Transverse colon (tissue), 4 donors: Measurements from ENCODE around the gene GPR34.

ENCODE experiments used
- EP300 ChIP-seq: sonication (generic); formaldehyde crosslinking; IDR thresholded peaks from one replicate; pipeline ENCODE4 v1.6.1; 2017; ENCODE audit warnings: antibody characterized with exemption, low read depth
- POLR2AphosphoS5 ChIP-seq, 3 donors: sonication (generic); formaldehyde crosslinking; IDR thresholded peaks; one replicate each; pipeline ENCODE4 v1.6.1; 2016; ENCODE audit warnings: antibody characterized with exemption in 3 of 3
- TF ChIP-seq, protein P1 (sequence below), 5 experiments: fragments of 200-600 bp in 3 of 5; fragments of 450-650 bp in 2 of 5; sonication (generic) in 3 of 5; IDR thresholded peaks; 1 replicate in 2 of 5; 2 replicates in 3 of 5; pipeline ENCODE4 v1.5.1; 2016 to 2017; ENCODE audit warnings: antibody characterized with exemption in 5 of 5, inconsistent platforms in 3 of 5, mild to moderate bottlenecking in 2 of 5, moderate library complexity in 1 of 5

DNA sequence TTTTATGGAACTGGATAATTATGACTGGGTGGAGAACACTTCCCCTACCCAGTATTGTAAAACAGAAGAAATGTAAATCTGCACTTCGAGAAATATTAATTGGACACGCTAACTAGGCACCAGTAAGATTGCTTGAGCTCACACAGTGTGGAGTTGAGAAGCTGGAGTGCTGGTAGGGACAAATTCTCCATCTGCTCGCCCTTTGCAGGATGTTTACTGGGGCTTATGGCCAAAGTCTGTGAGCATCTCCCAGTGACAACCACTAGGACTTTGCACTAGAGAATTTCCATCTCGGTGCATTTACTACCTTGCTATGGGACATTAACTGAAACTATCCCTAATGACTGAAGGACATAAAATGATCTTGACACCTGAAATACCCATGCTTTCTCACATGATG lies 33.7 kb upstream of the GPR34 start:
- TF ChIP-seq, protein P1, sequence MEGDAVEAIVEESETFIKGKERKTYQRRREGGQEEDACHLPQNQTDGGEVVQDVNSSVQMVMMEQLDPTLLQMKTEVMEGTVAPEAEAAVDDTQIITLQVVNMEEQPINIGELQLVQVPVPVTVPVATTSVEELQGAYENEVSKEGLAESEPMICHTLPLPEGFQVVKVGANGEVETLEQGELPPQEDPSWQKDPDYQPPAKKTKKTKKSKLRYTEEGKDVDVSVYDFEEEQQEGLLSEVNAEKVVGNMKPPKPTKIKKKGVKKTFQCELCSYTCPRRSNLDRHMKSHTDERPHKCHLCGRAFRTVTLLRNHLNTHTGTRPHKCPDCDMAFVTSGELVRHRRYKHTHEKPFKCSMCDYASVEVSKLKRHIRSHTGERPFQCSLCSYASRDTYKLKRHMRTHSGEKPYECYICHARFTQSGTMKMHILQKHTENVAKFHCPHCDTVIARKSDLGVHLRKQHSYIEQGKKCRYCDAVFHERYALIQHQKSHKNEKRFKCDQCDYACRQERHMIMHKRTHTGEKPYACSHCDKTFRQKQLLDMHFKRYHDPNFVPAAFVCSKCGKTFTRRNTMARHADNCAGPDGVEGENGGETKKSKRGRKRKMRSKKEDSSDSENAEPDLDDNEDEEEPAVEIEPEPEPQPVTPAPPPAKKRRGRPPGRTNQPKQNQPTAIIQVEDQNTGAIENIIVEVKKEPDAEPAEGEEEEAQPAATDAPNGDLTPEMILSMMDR (IDR thresholded peaks at IDR 0.05): no peak
- TF ChIP-seq EP300 (no peak), POLR2AphosphoS5 (IDR thresholded peaks at IDR 0.05) (no peak)
